Middle frontal gyrus (tissue), 1 donor: Measurements from ENCODE around the gene RIPK4.

Experiments used
- DNase-seq: peaks from one replicate; pipeline ENCODE4 v3.0.0-alpha.2; 2015; ENCODE audit warnings: low spot score; ENCODE audit errors: extremely low spot score

The RIPK4 gene

DNA sequence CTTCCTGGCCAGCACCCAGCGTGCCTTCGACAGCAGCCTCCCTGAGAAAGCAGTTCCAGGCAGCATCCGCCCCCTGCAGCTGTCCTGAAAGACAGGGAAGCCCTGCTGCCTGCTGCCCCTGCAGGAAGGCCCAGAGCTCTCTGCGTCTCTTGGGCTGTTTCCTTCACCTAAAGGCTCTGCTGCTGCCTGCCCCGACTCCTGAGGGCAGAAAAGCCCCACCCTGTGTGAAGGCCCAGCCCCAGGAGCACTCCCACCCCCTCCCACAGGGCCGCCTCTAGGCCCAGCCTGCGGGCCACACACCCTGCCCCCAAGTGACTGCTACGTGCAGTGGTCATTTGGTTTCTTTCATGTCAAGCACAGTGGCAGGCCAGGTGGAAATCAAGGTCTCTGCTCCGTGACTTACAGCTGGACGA is 12.4 kb downstream of the RIPK4 start:
- DNase-seq, result no peak

DNA sequence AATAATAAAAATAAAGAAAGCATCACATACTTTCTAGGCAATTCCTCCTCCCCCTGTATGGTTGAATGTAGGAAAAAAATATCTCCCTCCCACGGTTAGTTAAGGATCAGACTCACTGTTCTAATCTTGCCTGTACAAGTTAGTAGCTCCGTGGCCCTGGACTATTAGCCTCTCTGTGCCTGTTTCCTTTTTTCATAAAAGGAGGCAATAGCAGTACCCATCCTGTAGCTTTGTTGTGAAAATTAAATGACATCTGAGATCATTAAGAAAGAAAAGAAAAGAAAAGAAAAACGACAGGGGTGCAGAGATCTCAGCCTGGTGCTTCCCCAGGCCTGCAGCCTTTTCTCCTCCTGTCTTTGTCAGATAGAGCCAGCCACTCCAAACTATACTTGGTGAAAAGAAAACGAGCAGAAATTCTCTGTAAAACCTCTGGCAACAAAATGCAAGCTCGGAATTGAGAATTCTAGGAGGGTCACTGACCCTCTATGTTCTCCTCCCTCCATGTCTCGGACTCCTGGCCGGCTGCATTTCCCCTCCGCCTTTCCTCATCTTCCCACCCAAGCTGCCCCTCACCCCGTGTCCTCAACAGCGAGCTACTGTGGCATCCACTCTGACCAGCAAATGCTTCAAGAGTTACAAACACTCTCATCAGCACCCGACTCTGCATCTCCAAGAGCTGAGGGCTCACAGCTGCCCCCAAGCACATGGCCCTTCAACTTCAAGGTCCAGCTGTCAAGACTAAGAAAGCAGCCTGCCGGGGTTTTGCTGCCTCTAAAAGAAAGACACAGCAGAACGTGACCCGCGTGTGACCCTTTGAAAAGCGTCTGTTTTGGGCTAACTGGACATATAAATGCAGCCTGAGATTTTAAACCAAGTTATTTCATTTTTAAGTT is 13.6 kb downstream of the RIPK4 start:
- no peak for DNase-seq

- no peak for DNase-seq
Observed at GRCh38 chr21:41752231-41752681, 14.6 kb downstream of the RIPK4 start.

GRCh38 chr21:41751611-41752011 is 15.2 kb downstream of the RIPK4 start:
- no peak for DNase-seq

- no peak for DNase-seq
Observed at GRCh38 chr21:41750532-41751151, 16.2 kb downstream of the RIPK4 start.

DNA sequence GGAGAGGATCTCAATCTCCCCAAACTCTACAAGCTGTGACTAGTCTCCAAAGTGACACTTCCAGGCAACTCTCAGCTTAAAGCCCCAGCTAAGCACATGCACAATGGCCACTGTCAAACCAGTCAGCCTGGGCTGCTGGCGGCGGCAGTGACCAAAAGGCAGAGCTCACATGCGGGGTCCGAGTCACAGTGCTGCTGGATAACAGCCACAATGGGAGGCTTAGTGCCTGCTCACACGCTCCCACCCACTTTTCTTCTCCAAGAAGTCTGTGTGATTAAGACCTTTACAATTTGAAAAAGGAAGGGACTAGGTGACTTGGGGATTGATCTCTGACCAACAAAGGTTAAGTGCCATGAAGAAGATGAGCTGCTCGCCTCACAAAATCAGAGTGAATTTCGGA is 16.8 kb downstream of the RIPK4 start:
- no peak for DNase-seq

DNA sequence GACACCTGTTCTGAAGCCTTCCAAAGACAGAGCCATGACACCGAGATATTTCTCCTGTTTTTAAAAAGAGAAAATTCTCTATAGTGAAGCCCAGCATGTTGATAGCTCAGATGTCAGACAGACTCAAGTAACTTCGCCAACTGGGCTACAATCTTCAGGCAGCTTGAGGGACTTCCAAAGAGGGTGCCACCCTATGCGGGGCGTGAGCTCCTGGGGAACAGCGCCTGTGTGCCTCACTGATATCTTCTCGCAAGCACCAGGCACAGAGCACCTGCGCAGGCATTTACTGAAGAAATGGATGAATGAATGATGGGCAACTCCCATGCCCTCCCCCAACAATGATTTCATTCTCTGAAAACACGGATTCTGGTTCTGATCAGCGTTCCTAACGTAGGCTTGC is 17.6 kb downstream of the RIPK4 start:
- no peak for DNase-seq

- DNase-seq, result no peak
Observed at GRCh38 chr21:41747943-41748738, 18.7 kb downstream of the RIPK4 start.

- DNase-seq, result no peak
Observed at GRCh38 chr21:41746744-41747006, 20.2 kb downstream of the RIPK4 start.

DNA sequence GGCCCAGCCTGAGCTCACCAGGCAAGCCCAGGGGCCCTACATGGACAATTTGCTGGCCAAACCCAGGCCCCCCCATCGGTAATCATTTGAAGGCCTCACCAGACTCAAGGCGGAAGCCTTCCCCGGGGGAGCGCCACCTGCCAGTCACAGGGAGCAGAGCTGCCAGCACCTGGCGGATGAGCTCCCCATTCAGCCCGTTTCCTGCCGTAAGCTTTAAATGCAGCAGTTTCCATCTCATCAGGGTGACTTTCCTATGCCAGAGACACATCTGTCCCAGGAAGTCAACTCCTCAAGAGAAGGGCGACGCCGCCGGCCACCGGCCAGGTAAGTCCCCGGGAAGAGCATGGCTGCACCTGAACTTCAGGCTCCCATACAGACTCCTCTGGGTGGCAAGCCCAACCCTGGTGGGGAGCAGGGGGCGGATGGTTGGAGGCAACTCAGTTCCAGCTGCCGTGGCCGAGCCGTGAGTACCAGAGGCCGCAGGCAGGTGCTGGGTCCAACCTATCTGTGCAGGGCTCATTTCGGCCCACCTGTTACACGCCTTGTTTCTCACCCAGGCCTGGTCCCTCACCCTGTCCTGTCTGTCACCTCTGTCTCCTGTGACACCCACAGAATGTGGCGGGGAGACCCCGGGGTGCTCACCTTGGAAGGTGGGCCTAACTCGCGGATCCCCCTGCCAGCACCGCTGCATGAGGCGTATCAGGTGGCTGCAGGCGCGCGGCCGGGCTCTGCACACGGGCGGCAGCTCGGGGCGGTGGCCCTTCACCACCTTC is 20.7 kb downstream of the RIPK4 start:
- no peak for DNase-seq

- DNase-seq, result no peak
Observed at GRCh38 chr21:41745026-41745820, 21.6 kb downstream of the RIPK4 start.

DNA sequence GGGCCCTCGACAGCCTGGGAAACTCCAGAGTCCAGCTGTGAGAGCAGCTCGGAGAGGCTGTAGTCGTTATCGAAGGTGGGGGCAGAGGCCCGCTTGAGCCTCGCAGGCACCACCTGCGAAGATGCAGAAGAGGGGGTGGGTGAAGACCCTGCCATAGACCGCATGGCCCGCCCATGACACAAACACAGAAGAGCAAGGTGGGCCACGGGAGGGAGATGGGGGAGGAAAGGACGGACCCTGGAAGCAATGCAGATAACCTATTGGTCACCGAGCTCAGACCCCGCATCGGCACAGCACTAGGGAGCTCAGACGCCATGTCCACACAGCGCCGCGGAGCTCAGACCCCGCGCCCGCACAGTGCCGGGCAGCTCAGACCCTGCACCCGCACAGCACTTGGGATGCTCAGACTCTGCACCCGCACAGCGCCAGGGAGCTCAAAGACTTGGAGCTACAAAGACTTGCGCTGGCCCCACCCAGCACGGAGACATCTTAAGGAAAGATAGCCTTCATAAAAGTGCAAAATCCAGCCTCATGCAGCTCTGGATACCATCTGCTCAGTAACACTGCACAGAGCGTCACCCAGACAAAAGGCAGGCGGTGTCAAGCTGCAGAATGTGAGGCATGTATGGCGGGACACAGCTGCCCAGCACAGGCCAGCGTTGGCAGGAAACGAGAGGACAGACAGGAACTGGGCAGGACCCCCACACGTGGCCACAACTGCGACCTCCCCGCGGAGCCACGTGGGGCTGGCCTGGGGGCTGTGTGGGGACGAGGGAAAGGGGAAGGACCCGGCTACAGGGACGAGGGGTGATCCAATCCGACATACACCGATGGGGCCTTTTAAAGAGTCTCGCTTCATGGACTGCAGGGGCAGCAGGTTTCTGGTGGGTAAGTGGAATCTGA is 22.6 kb downstream of the RIPK4 start:
- no peak for DNase-seq

DNA sequence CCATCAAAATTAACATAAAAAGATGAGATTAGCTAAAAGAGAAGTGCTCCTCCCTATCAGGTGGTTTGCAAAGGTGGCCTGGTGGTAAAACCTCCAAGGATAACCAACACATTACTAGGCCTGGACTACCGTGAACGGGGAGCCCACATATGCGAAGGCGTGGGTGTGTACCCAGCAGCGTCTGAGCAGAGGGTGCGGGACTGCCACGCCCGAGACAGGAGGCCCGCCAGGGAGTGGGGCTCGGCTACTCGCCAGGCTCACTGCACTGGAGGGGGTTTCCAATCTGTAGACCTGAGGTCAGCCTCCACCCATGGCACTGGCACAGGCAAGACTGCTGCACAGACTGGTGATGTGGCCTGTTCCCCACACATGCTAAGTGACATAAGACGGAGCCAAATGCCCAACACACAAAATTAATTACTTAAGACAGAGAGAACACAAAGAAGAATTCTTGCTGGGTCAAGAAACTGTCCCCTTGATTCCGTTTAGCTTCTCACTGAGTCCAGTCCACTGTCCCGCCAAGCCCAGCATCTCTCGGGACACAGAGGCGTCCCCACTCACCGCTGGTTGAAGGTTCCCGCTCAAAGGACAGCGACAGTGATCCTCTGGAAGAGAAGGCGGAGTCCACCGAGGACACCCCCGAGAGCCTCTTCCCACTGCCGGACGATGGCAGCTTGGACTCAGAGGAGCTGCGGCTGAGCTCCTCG is 23.4 kb downstream of the RIPK4 start:
- no peak for DNase-seq

DNA sequence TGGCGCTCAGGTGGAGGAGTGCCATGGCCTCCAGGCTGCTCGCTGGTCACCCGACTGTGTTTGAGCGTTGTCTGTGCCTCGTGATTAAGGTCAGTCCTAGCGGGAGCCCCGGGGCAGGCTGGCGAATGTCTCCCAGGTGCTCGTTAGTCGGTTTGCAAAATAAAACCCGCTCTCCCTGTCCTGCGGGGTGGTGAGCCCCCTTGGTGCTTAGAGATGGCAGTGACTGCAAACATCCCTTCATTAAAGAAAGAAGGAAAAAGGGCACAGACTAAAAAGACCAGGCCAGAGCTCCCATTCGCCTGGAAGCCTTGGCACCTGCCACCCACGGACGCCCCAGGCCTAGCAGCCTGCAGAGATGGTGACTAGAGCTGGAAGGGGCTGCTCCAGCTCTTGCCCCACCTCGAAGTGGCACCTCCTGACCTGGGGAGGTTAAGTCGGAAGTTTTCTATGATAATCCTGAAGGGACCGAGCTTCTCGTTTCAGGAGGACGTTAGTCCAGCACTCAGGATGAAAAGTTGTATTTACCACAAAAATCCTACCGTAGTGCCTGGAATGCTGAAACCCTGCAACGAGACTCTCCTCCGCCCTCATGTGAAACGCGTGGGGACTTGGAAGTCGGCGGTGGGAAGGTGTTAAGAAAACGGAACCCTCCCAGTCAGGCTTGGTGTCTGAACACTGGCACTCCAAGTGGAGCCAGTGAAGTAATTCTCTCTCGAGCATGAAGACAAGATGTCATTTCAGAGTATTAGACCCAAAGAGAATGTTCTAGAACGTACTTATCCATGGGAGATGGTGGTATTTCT is 24.6 kb downstream of the RIPK4 start:
- no peak for DNase-seq

DNA sequence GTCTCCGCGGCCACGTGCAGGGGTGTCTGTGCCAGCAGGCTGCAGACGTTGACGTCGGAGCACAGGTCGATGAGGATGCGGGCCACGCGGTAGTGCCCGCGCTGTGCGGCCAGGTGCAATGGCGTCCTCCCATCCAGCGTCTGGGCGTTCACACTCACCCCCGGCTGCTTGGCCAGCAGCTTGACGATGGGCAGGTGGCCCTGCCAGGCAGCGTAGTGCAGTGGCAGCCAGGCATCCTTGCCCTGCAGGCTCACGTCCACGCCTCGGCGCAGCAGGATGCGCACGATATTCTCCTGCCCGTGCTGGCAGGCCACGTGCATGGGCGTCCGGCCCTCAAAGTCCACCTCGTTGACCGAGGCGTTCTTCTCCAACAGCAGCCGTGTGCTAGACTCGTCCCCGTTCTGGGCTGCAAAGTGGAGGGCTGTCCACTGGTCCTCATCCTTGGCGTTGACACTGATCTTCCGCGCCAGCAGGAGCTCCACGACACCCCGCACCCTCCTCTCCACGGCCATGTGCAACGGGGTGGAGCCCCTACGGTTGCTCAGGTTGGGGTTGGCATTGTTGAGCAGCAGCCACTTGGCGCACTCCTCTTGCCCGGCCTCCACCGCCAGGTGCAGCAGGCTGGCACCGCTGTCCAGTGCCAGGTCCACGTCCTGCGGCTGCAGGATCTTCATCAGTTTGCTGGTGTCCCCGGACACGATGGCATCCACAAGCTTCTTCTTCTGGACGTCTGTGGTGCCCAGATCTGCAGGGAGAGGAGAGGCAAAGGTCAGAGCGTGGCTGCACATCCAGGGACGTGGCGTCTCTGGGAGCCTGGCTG is 25.4 kb downstream of the RIPK4 start:
- no peak for DNase-seq

- no peak for DNase-seq
Observed at GRCh38 chr21:41740604-41741252, 26.1 kb downstream of the RIPK4 start.

DNA sequence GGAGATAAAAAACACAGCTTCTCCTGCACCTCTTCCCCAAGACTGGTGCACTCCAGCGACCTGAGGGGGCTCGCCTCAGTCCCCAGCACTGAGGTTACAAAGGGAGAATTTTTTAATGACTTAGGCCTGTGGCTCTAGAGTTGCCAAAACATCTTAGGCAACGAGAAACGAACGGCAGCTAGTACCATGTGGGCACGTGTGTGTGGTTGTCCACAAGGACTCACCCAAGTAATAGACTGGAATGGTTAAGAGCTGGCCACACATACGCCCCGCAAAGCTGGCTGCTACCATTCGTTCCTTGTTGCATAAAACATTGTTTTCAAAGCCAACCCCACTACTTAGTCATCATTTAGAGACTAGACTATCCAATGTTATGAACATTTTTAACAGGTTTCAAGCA is 26.9 kb downstream of the RIPK4 start:
- no peak for DNase-seq
